WTC11 (cell line): ENCODE measurements around the gene ADGRB2.

Experiments
- CDX4 ChIP-seq: fragments of 250-450 bp; sonication (Bioruptor Pico); IDR thresholded peaks from 2 replicates; pipeline ENCODE4 v1.9.0; 2021; ENCODE audit warnings: moderate library complexity, mild to moderate bottlenecking, inconsistent platforms, borderline replicate concordance
- CTCF ChIP-seq: fragments of 200-600 bp; IDR thresholded peaks from 2 replicates; pipeline ENCODE4 v1.8.0; 2022; ENCODE audit warnings: antibody characterized with exemption
- E2F5 ChIP-seq: sonication (generic); formaldehyde crosslinking; IDR thresholded peaks from 2 replicates; pipeline ENCODE4 v1.8.1; 2022; ENCODE audit warnings: mild to moderate bottlenecking, moderate library complexity, missing genetic modification reagents
- FOXK1 ChIP-seq: sonication (generic); formaldehyde crosslinking; IDR thresholded peaks from 2 replicates; pipeline ENCODE4 v1.8.0; 2022; ENCODE audit warnings: mild to moderate bottlenecking, moderate library complexity, missing genetic modification reagents
- FOXP1 ChIP-seq: sonication (generic); formaldehyde crosslinking; IDR thresholded peaks from 2 replicates; pipeline ENCODE4 v1.8.0; 2022; ENCODE audit warnings: missing genetic modification reagents, mild to moderate bottlenecking, moderate library complexity, borderline replicate concordance
- JAZF1 ChIP-seq: fragments of 250-450 bp; sonication (Bioruptor Pico); IDR thresholded peaks from 2 replicates; pipeline ENCODE4 v1.9.0; 2021; ENCODE audit warnings: moderate library complexity, mild to moderate bottlenecking, inconsistent platforms
- MAX ChIP-seq: sonication (generic); formaldehyde crosslinking; IDR thresholded peaks from 2 replicates; pipeline ENCODE4 v1.8.0; 2022; ENCODE audit warnings: mild to moderate bottlenecking, missing genetic modification reagents
- OVOL2 ChIP-seq: fragments of 250-450 bp; sonication (Bioruptor Pico); IDR thresholded peaks from 2 replicates; pipeline ENCODE4 v1.9.0; 2021; ENCODE audit warnings: mild to moderate bottlenecking, borderline replicate concordance
- SP1 ChIP-seq: sonication (generic); formaldehyde crosslinking; conservative IDR thresholded peaks from 2 replicates; pipeline ENCODE4 v1.8.1; 2022; ENCODE audit warnings: missing genetic modification reagents
- ZSCAN18 ChIP-seq: fragments of 250-450 bp; sonication (Bioruptor Pico); IDR thresholded peaks from 2 replicates; pipeline ENCODE4 v2.1.2; 2022; ENCODE audit warnings: mild to moderate bottlenecking, moderate library complexity

GRCh38 chr1:31694069-31694963 is 69.8 kb downstream of the ADGRB2 start:
- TF ChIP-seq JAZF1 (CRISPR knock-in tag) (no peak), CTCF (no peak), ZSCAN18 (no peak), SP1 (CRISPR knock-in tag) (no peak), MAX (CRISPR knock-in tag) (no peak), FOXP1 (CRISPR knock-in tag) (no peak), FOXK1 (CRISPR knock-in tag) (no peak), E2F5 (CRISPR knock-in tag) (no peak), CDX4 (no peak), OVOL2 (CRISPR knock-in tag) (no peak)
